Astrocyte of the spinal cord (primary cell): Measurements from ENCODE around the gene ZYG11B.
"Not testable (repeated sequence)": the region's sequence is repeated elsewhere in the genome, so short reads cannot be mapped to it uniquely, and the experiment has no call there.

Experiments
- DNase-seq: peaks from one replicate; pipeline ENCODE4 v3.0.0; 2011; ENCODE audit warnings: low read depth, low spot score
- H3K4me3 ChIP-seq: 2 replicates; pipeline ENCODE4 v1.5.1; 2011; ENCODE audit warnings: low read depth, mild to moderate bottlenecking, low read length, moderate library complexity
- CTCF ChIP-seq: IDR thresholded peaks from 2 replicates; pipeline ENCODE4 v1.5.1; 2012; ENCODE audit warnings: low read depth, mild to moderate bottlenecking, low read length, inconsistent platforms
- in situ Hi-C: cut with HindIII; loops from 2 replicates; pipeline ENCODE4 v1.10.0; 2017; ENCODE audit warnings: low sequenced_read_pairs

ZYG11B gene

GRCh38 chr1:52706941-52707926 lies 19.0 kb upstream of the ZYG11B start:
- H3K4me3 ChIP-seq, result no peak overlapping the region
- TF ChIP-seq CTCF, result no peak
- in situ Hi-C loops, result no loop called here
- no peak for DNase-seq

GRCh38 chr1:52707927-52708655 lies 18.2 kb upstream of the ZYG11B start:
- H3K4me3 ChIP-seq, result no peak overlapping the region
- TF ChIP-seq CTCF, result no peak
- in situ Hi-C loops, result no loop called here
- DNase-seq, result peak; percentile 24

- TF ChIP-seq CTCF, result no peak
- in situ Hi-C loops, result no loop called here
- DNase-seq, result no peak
- no peak overlapping the region for H3K4me3 ChIP-seq
Measured at GRCh38 chr1:52709016-52709415, 17.2 kb upstream of the ZYG11B start.

GRCh38 chr1:52713590-52713989 lies 12.7 kb upstream of the ZYG11B start:
- no peak for TF ChIP-seq CTCF
- in situ Hi-C loops, result no loop called here
- no peak overlapping the region for H3K4me3 ChIP-seq
- no peak for DNase-seq

- in situ Hi-C loops, H3K4me3 ChIP-seq, DNase-seq: not testable (repeated sequence)
Measured at GRCh38 chr1:52715296-52715695, 11.0 kb upstream of the ZYG11B start.

- DNase-seq, result no peak
- TF ChIP-seq CTCF, result no peak
- in situ Hi-C loops, result no loop called here
Measured at GRCh38 chr1:52723260-52723659, 3.0 kb upstream of the ZYG11B start.

GRCh38 chr1:52725903-52726264 lies 369 bp upstream of the ZYG11B start:
- peak overlapping the region; percentile 94 for H3K4me3 ChIP-seq
- in situ Hi-C loops, result no loop called here
- TF ChIP-seq CTCF, result no peak
- DNase-seq, result no peak

More at GRCh38 chr1:52723260-52723659, 3.0 kb upstream of the ZYG11B start:
- H3K4me3 ChIP-seq, result no peak overlapping the region
